ENCODE measurements around the gene PTPRN2.

DNA sequence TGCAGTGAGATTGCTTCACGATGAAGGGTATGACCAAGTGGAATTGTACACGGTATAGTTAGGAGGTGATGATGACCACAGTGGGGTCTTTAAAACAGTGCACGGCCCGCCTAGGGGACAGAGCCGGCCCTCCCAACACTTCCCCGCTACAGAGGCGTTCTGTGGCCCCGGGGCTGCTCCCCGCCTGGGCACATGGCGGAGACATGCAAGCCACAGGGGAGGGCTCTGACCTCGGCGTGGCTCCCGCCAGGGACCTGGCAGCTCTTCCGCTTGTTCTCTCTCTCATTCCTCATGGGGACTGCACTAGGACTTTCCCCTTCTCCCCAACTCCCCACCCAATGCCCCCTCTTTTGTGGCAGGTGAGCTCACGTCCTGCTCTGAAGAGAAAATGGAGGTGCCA lies 857.0 kb downstream of the PTPRN2 start:
- TF ChIP-seq, protein P1, sequence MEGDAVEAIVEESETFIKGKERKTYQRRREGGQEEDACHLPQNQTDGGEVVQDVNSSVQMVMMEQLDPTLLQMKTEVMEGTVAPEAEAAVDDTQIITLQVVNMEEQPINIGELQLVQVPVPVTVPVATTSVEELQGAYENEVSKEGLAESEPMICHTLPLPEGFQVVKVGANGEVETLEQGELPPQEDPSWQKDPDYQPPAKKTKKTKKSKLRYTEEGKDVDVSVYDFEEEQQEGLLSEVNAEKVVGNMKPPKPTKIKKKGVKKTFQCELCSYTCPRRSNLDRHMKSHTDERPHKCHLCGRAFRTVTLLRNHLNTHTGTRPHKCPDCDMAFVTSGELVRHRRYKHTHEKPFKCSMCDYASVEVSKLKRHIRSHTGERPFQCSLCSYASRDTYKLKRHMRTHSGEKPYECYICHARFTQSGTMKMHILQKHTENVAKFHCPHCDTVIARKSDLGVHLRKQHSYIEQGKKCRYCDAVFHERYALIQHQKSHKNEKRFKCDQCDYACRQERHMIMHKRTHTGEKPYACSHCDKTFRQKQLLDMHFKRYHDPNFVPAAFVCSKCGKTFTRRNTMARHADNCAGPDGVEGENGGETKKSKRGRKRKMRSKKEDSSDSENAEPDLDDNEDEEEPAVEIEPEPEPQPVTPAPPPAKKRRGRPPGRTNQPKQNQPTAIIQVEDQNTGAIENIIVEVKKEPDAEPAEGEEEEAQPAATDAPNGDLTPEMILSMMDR (IDR thresholded peaks at IDR 0.05), result no peak
- TF ChIP-seq POLR2A (IDR thresholded peaks at IDR 0.05), result no peak
